22Rv1 (cell line): ENCODE results near the gene FHAD1.
"Not testable (repeated sequence)": the region's sequence is repeated elsewhere in the genome, so short reads cannot be mapped to it uniquely, and the experiment has no call there.

Source experiments
- H3K27ac ChIP-seq: fragments of 450-650 bp; 2 replicates; pipeline ENCODE4 v1.5.1; 2017
- ZFX ChIP-seq: fragments of 450-650 bp; IDR thresholded peaks from 2 replicates; pipeline ENCODE4 v1.6.1; 2017; ENCODE audit warnings: antibody characterized with exemption, borderline replicate concordance
- TF ChIP-seq, protein P1 (sequence below): fragments of 450-650 bp; IDR thresholded peaks from 2 replicates; pipeline ENCODE4 v1.5.1; 2017; ENCODE audit warnings: mild to moderate bottlenecking

FHAD1 gene

DNA sequence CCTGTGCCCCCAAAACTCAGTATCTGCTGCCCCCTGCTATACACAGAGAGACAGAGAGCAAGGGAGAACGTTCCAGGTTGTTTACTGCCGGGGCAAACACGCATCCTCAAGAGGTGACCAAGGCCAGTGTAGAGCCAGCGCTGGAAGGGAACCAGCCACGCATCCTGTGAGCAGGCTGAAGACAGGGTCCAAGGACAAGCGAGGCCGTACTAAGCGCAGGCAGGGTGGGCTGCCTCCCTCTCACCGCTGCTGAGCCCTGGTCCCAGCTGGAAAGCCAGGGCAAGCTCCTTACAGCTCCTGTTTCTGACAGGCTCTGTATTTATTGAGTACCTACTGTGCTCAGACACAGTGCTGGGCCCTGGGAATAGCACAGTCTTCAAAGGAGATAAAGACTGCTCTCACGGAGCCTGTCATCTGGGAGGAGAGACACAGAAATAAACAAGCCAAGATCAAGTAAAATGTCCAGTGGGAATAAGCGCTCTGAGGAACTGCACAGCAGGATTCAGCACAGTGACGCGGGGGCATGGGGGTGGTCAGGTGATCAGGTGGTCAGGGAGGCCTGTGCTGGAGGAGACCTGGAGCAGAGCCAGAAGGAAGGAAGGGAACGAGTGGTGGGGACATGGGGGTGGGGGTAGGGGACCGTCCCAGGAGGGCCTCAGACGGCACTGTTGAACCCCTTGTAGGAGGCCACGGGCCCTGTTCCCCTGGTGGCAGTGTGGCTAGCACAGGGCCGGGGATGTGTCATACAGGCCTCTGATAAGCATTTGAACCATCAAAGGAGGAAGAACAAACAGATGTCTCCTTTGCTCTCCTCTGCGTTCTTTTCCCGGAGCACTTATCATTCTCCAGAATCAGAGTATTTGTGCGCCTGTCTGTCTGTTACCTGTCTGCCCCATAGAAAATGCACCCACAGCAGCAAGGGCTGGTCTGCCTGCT lies 124.9 kb downstream of the FHAD1 start:
- H3K27ac ChIP-seq = no peak overlapping the region
- no peak for TF ChIP-seq ZFX
- TF ChIP-seq, protein P1, sequence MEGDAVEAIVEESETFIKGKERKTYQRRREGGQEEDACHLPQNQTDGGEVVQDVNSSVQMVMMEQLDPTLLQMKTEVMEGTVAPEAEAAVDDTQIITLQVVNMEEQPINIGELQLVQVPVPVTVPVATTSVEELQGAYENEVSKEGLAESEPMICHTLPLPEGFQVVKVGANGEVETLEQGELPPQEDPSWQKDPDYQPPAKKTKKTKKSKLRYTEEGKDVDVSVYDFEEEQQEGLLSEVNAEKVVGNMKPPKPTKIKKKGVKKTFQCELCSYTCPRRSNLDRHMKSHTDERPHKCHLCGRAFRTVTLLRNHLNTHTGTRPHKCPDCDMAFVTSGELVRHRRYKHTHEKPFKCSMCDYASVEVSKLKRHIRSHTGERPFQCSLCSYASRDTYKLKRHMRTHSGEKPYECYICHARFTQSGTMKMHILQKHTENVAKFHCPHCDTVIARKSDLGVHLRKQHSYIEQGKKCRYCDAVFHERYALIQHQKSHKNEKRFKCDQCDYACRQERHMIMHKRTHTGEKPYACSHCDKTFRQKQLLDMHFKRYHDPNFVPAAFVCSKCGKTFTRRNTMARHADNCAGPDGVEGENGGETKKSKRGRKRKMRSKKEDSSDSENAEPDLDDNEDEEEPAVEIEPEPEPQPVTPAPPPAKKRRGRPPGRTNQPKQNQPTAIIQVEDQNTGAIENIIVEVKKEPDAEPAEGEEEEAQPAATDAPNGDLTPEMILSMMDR = no peak

DNA sequence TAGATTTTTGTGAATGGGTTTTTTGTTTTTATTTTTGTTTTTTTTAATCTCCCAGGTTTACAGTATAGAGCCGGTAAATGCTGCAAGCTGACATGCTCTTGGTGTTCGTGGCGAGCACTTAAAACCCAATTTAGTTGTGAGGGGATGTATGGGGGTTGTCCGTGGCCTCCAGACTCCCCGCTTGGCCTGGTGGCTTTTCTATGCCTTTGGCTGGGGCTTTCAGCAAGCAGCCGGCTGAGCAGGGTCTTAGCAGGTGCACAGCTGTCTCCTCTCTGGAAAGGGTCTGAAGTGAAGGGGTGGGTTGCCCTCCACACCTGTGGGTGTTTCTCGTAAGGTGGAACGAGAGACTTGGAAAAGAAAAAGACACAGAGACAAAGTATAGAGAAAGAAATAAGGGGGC lies 131.7 kb downstream of the FHAD1 start:
- TF ChIP-seq, protein P1 = no peak
- TF ChIP-seq ZFX = no peak
- H3K27ac ChIP-seq = no peak overlapping the region

DNA sequence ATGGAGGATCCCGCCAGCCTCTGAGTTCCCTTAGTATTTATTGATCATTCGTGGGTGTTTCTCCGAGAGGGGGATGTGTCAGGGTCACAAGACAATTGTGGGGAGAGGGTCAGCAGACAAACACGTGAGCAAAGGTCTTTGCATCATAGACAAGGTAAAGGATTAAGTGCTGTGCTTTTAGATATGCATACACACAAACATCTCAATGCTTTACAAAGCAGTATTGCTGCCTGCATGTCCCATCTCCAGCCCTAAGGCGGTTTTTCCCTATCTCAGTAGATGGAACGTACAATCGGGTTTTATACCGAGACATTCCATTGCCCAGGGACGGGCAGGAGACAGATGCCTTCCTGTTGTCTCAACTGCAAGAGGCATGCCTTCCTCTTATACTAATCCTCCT lies 132.1 kb downstream of the FHAD1 start:
- H3K27ac ChIP-seq = not testable (repeated sequence)

DNA sequence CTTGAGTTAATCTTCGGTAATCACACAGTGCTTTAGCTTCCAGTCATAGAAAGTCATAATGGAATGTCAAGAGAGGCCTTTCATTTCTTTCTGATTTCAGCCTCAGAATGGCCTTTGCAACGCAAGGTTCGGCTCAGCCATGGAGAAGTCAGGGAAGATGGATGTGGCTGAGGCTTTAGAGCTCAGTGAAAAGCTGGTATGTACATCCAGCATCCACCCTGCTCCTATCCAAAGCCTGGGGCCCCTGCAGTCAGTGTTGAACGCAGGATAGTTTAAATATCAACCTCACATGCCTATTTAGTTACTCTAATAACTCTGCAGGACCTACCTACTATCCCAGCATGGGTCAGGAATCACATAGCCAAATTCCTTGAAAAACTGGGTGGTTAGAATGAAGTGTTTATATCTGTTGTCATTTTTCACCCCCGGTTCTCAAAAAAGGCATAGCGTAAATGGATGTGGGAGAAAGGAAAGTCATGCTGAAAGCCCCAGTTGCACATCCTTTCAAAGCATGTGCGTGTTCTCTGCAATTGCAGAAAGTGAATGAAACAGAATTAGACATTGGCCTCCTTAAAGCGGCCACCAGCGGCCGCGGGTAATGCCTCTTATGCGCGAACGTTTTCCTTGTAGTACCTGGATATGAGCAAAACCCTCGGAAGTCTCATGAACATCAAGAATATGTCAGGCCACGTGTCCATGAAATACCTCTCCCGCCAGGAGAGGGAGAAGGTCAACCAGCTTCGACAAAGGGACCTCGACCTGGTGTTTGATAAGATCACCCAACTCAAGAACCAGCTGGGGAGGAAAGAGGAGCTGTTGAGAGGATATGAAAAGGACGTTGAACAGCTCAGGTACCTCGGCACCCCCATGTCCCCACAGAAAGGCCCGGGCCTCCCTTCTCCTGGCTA lies 133.8 kb downstream of the FHAD1 start:
- no peak for TF ChIP-seq ZFX
- TF ChIP-seq, protein P1 = no peak
- H3K27ac ChIP-seq = no peak overlapping the region

DNA sequence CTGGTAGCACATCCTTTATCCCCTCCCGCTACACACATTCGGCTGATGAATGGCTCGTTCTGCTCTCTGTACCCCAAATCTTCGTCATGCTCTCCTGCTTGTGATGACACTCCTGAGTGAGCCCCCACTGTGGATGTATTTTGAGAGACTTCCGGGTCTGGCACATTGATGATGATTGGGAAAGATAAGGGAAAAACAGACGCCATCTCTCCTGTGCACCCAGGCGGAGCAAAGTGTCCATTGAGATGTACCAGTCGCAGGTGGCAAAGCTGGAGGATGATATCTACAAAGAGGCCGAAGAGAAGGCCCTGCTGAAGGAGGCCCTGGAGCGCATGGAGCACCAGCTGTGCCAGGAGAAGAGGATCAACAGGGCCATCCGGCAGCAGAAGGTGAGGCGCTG lies 134.8 kb downstream of the FHAD1 start:
- no peak for TF ChIP-seq ZFX
- TF ChIP-seq, protein P1 = no peak
- no peak overlapping the region for H3K27ac ChIP-seq

DNA sequence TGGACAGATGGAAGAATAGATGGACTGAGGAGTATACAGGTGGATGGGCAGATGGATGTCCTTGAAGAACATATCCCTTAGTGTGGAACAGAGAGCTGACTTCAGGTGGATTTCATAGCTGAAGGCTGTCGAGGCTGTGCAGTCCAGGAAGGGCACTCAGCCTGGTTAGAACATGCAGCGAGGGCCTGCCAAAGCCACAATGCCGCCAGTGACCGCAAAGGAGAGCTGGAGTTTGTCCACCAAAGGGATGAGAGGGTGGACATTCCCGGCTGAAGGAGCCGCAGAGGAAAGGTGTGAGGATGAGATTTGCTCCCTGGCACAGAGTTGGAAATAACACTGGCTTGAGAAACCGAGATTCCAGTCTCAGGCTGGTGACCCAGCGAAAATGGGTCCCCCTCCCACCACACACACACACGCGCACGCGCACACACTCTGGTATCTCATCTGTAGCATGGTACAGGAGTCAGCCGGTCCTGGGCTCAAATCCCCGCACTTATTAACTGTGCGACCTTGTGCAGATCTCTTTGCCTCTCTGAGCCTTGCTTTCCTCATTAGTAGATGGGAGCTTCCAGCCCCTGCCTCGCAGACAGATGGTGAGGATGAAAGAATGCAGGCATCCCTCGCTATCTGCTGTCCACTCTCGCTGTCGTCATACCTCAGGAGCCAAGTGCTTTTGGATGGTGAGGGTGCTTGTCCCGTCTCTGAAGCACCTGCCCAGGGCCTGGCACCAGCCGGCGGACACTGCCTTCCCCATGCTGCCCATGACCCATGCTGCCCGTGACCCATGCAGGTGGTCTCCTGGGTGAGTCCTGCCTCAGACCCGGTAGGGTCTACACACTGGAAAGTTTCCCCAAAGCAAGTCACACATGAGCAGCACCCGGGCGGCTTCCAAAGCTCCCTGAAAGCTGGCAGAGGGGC lies 135.8 kb downstream of the FHAD1 start:
- TF ChIP-seq, protein P1 = no peak
- no peak for TF ChIP-seq ZFX
- H3K27ac ChIP-seq = no peak overlapping the region

DNA sequence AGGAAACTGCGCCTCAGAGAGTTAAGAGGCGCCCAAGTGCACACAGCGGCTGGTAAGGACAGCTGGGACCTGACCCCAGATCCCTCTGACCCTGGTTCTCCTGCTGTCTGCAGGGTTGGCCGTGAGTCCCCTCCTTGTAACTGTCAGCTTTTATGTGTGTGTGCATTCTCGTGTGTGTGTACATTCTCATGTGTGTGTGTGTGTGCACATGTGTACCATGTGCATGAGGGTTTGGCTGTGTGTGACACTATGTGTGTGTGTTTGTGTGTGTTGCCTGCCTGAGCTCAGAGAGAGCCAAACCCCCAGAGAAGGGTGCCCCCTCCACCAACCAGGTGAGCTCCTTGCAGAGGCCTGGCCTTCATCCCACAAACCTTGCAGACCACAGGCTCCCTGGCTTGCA lies 136.8 kb downstream of the FHAD1 start:
- TF ChIP-seq ZFX = no peak
- TF ChIP-seq, protein P1 = no peak
- H3K27ac ChIP-seq = no peak overlapping the region
